Stimulated activated naive CD8-positive, alpha-beta T cell treated with anti-CD3 and anti-CD28 coated beads, Interleukin-15, Interleukin-2, amounts not matched to agents 100 U/mL and 50 U/mL, for 24 hours (primary cell): ENCODE results near the gene KCNB1.

Experiments
- ATAC-seq: fragments of 150-1000 bp; cut with Tn5 transposase; one replicate; pipeline ENCODE4 v1.10.0; 2021
- DNase-seq: peaks from one replicate; pipeline ENCODE4 v3.0.0; 2021

Gene KCNB1

GRCh38 chr20:49409302-49409974 is 73.0 kb downstream of the KCNB1 start:
- no peak for ATAC-seq
- no peak for DNase-seq

DNA sequence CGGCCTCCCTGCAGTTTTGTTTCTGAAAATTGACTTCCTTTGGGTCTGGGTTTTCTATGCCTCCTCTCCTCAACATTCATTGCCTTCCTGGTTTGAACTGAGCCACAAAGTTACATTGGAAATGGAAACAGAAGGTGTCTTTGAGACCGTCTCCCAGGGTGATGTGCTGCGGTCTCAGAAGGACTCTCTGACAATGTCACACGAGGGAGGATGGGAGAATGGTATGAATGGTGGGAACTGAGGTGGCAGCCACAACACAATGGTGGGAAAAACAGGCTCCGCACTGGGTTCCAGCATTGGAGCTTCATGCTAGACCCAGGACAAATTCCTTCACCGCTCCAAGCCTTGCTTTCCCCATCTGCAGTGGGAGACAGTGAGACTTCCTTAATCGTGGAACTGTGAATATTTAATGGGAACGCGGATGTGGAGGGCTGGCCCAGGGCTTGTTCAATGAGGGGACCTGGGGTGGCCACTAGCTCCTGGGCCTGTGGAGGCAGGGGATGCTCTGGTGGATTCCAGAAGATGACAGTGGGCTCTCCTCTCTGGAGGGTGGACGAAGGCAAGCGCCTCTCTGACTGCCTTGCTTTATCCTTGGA is 73.9 kb downstream of the KCNB1 start:
- ATAC-seq = no peak

DNA sequence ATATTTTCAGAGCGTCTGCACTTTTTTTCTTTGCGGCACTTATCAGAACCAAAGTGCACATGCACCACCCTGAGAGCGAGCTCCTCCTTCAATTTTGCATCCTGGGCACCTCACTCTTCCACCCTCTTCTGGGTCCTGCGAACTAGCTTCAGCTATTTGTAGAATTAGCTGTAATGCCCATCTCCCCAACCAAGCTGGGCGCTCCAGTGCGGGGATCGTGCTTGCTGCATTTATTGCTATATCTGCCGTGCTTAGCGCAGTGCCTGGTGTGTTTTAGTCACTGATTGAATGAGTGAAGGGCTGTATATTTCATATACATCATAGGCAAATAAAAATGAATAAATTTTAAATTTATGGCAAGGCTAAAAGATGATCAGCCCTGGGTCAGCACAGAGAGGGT is 75.8 kb downstream of the KCNB1 start:
- ATAC-seq (no peak), DNase-seq (no peak)

More for the DNA sequence above, 73.9 kb downstream of the KCNB1 start:
- DNase-seq = no peak

- ATAC-seq (no peak), DNase-seq (no peak)
Measured at GRCh38 chr20:49405696-49406095, 76.8 kb downstream of the KCNB1 start.

DNA sequence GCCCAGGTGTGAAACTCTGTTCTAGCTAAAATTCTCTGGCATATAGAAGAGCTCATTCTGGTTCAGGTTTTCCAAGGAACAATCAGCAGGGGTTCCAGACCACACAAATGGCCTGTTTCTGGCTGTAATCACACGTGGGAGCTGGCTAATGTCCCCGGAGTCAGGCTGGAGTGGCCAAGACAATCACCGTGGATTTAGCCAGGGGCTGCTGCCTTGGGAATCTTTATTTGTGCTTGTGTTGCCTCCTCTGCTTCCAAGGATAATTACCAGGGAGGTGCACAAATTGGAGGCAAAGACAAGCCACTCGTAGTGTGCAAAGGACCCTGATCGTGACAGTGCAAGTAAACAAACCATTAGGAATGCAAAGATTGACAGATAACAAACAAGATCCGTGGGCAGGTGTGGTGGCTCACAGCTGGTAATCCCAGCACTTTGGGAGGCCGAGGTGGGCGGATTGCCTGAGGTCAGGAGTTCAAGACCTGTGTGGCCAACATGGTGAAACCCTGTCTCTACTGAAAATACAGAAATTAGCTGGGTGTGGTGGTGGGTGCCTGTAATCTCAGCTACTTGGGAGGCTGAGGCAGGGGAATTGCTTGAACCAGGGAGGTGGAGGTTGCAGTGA is 77.3 kb downstream of the KCNB1 start:
- DNase-seq (no peak), ATAC-seq (no peak)

- no peak for DNase-seq
- ATAC-seq = no peak
Measured at GRCh38 chr20:49404461-49404860, 78.0 kb downstream of the KCNB1 start.

DNA sequence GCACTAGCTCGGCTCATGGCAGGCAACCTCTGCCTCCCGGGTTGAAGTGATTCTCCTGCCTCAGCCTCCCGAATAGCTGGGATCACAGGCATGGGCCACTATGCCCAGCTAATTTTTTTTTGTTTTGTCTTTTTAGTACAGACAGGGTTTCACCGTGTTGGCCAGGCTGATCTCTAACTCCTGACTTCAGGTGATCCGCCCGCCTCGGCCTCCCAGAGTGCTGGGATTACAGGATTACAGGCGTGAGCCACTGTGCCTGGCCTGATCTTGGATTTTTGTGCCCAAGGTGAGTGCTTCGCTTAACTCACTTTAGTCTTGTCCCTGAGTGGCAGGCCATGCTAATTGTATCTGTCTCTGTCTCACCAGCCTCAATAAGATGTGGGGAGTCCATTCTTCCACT is 78.6 kb downstream of the KCNB1 start:
- DNase-seq (no peak), ATAC-seq (no peak)

- ATAC-seq (no peak), DNase-seq (no peak)
Measured at GRCh38 chr20:49403012-49403411, 79.5 kb downstream of the KCNB1 start.

DNA sequence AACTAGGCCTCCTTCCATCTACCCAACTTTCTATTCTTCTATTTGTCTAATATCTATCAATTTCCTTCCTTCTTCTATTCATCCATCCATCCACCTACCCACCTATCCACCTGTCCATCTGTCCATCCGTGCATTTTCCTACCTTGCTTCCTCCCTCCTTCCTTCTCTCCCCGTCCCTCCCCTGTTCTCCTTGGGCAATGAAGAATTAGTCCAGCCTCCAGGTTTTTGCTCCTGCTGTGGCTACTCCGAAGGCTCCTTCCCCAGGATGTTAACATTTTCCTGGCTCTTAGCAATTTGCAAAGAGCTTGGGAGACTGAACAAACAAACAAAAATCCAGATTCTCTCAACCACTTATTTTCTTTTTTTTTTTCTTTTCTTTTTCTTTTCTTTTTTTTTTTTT is 81.6 kb downstream of the KCNB1 start:
- ATAC-seq = no peak
- DNase-seq = no peak

DNA sequence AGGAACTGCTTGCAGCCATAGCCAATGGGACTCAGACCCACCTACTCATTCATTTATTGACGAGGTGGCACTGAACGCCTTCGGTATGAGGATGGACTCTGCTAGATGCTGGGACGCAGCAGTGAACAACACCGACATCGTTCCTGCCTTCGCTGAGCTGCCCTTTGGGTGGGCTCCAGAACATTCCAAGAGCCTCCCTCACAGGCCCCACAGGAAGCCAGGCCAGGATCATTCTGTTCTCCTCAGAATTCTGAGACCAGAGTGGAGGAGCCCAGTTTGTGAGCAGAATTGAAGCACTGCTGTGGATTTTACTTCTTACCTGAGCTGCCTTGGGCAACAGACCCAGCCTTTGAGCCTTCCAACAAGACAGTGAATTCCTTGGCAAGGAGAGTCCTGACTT is 82.1 kb downstream of the KCNB1 start:
- DNase-seq = no peak
- ATAC-seq = no peak

GRCh38 chr20:49399329-49399728 is 83.1 kb downstream of the KCNB1 start:
- DNase-seq (no peak), ATAC-seq (no peak)

- ATAC-seq (no peak), DNase-seq (no peak)
Measured at GRCh38 chr20:49398401-49399144, 83.9 kb downstream of the KCNB1 start.

DNA sequence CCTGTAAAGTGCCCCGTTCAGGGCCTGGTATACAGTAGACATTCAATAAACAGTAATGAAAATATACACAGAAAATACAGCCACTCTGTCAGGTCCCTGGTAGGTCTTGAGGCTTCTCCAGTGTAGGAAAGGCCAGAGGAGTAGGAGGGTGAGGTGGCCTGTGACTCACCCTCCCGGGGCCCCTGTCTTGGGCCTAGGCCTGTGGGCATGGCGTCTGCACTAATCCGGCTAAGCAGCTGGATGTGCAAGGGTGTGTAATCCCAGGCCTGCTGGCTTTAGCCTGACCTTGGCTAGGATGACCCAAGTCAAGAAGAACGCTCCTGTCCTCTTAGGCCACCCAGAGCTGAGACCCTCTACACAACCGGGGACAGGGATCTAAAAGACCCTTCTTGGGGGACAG is 84.9 kb downstream of the KCNB1 start:
- peak; percentile 40 for ATAC-seq
- DNase-seq = no peak

GRCh38 chr20:49396230-49396629 is 86.2 kb downstream of the KCNB1 start:
- no peak for ATAC-seq
- DNase-seq = no peak

DNA sequence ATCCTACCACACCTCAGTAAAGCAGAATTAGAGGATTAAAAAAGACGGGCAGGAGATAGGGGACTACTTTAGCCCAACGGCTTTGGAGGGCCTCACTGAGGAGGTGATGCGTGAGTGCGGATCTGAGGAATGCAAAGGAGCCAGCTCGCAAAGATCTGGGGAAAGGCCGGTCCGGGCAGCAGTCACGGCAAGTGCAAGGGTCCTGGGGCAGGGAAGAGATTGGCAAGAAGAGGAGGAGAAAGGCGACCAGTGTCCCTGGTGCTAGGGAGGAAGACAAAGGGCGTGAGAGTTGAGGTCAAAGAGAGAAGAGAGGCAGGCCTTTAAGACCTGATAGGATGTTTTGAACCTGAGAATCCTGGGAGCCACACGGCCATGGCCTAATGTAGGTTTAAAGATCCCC is 86.8 kb downstream of the KCNB1 start:
- no peak for DNase-seq
- ATAC-seq = no peak

- DNase-seq (no peak), ATAC-seq (no peak)
Measured at GRCh38 chr20:49395183-49395582, 87.3 kb downstream of the KCNB1 start.

GRCh38 chr20:49394757-49395156 is 87.7 kb downstream of the KCNB1 start:
- ATAC-seq (no peak), DNase-seq (no peak)

DNA sequence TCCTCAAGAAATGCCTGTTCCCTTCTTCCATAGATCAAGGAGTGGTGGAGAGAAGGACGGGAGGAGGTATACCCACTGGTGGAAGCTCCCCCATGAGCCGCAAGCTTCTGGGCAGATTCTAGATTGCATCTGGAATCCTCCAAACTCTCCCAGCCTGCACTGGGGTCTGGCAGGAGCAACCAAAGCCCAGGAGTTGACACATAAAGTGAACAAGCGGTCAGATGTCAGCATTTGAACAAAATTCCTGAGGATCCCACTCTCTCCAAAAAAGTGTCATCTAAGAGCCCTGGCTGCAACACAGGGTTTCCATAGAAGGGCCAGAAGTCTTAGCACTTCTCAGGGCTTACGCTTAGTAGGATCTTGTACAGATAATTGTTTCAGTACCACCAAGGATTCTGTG is 88.2 kb downstream of the KCNB1 start:
- no peak for DNase-seq
- no peak for ATAC-seq

GRCh38 chr20:49393803-49394202 is 88.7 kb downstream of the KCNB1 start:
- no peak for DNase-seq

GRCh38 chr20:49392745-49393144 is 89.7 kb downstream of the KCNB1 start:
- ATAC-seq = no peak
- DNase-seq = no peak

More at GRCh38 chr20:49393803-49394202, 88.7 kb downstream of the KCNB1 start:
- no peak for ATAC-seq

GRCh38 chr20:49391404-49392245 is 90.8 kb downstream of the KCNB1 start:
- ATAC-seq (no peak), DNase-seq (no peak)

DNA sequence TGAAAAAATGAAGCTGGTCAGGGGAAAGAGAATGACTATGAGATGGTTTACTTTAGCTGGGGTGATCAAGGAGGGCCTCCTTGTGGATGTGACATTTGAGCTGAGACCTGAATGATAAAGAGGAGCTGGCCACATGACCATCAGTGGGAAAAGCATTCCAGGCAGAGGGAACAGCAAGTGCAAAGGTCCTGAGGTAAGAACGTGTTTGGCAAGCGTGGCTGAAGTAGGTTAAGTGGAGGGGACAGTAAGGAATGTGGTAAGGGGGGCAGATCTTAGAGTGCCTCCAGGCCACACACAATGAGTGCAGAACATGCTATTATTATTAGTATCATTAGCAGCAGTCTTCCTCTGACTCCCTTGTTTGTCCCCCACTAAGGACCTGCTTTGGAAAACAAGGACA is 92.6 kb downstream of the KCNB1 start:
- ATAC-seq = no peak

More for the DNA sequence above, 92.6 kb downstream of the KCNB1 start:
- DNase-seq = no peak
